H1 (cell line): Measurements from ENCODE around the gene SUDS3. TPM values are rescaled to one million over a fixed set of nuclear protein-coding genes. Genes with fewer than 3 reads are reported as not detected.

Experiments
- ASH2L ChIP-seq: fragments of 200-600, 300-600 bp; sonication (generic); IDR thresholded peaks from one replicate; pipeline ENCODE4 v1.7.1; 2017; ENCODE audit warnings: low read length
- ATF2 ChIP-seq: IDR thresholded peaks from 2 replicates; pipeline ENCODE4 v1.6.1; 2012; ENCODE audit warnings: low read length, inconsistent platforms
- BACH1 ChIP-seq: IDR thresholded peaks from 2 replicates; pipeline ENCODE4 v1.6.1; 2012; ENCODE audit warnings: low read length, improper control_type of control experiment
- CEBPB ChIP-seq: IDR thresholded peaks from 2 replicates; pipeline ENCODE4 v1.6.1; 2012; ENCODE audit warnings: low read depth, low read length
- CHD1 ChIP-seq: IDR thresholded peaks from 2 replicates; pipeline ENCODE4 v1.6.1; 2012; ENCODE audit warnings: low read depth, low read length, improper control_type of control experiment
- CHD2 ChIP-seq: IDR thresholded peaks from 2 replicates; pipeline ENCODE4 v1.6.1; 2012; ENCODE audit warnings: low read length, improper control_type of control experiment
- CTBP2 ChIP-seq: IDR thresholded peaks from 2 replicates; pipeline ENCODE4 v1.7.0; 2011; ENCODE audit warnings: borderline replicate concordance, mild to moderate bottlenecking, moderate library complexity, mixed read lengths, low read length; ENCODE audit not compliant: insufficient read depth, insufficient read length
- EZH2 ChIP-seq: fragments of 200-600 bp; sonication (generic); IDR thresholded peaks from 2 replicates; pipeline ENCODE4 v1.7.1; 2012; ENCODE audit warnings: low read depth, mild to moderate bottlenecking, moderate library complexity, low read length, inconsistent platforms; ENCODE audit not compliant: severe bottlenecking
- HDAC6 ChIP-seq: IDR thresholded peaks from one replicate; pipeline ENCODE4 v1.7.1; 2012; ENCODE audit warnings: low read depth, mild to moderate bottlenecking, inconsistent platforms, low read length, moderate library complexity
- KDM4A ChIP-seq: IDR thresholded peaks from one replicate; pipeline ENCODE4 v1.7.1; 2012; ENCODE audit warnings: low read depth, mild to moderate bottlenecking, moderate library complexity, low read length, inconsistent platforms; ENCODE audit not compliant: severe bottlenecking
- KDM5A ChIP-seq: fragments of 200-600 bp; IDR thresholded peaks from 2 replicates; pipeline ENCODE4 v1.7.1; 2012; ENCODE audit warnings: mild to moderate bottlenecking, low read length, inconsistent platforms, mixed read lengths
- MAFK ChIP-seq: IDR thresholded peaks from 2 replicates; pipeline ENCODE4 v1.6.1; 2012; ENCODE audit warnings: low read depth, mild to moderate bottlenecking, improper control_type of control experiment, low read length
- MAX ChIP-seq: IDR thresholded peaks from 2 replicates; pipeline ENCODE4 v1.6.1; 2012; ENCODE audit warnings: inconsistent platforms
- NRF1 ChIP-seq: IDR thresholded peaks from 2 replicates; pipeline ENCODE4 v1.6.1; 2011; ENCODE audit warnings: mild to moderate bottlenecking, low read depth, low read length, improper control_type of control experiment
- PHF8 ChIP-seq: fragments of 200-600 bp; sonication (generic); conservative IDR thresholded peaks from 2 replicates; pipeline ENCODE4 v1.7.1; 2012; ENCODE audit warnings: low read depth, mild to moderate bottlenecking, inconsistent platforms, low read length, moderate library complexity
- POLR2A ChIP-seq, 2 experiments: IDR thresholded peaks; 1 replicate in 1 of 2; 2 replicates in 1 of 2; pipeline ENCODE4 v1.6.1; 2011; ENCODE audit warnings: low read depth in 2 of 2, low read length in 2 of 2, mild to moderate bottlenecking in 2 of 2; ENCODE audit errors: control extremely low read depth in 1 of 2
- RXRA ChIP-seq: IDR thresholded peaks from 2 replicates; pipeline ENCODE4 v1.6.1; 2011; ENCODE audit warnings: low read depth, mild to moderate bottlenecking, low read length, moderate library complexity; ENCODE audit not compliant: insufficient read depth
- SAP30 ChIP-seq: fragments of 300-600 bp; sonication (generic); IDR thresholded peaks from 2 replicates; pipeline ENCODE4 v1.7.1; 2012; ENCODE audit warnings: low read length, moderate library complexity, mild to moderate bottlenecking, inconsistent platforms; ENCODE audit not compliant: insufficient read depth, insufficient replicate concordance
- SIRT6 ChIP-seq: IDR thresholded peaks from one replicate; pipeline ENCODE4 v1.7.1; 2012; ENCODE audit warnings: low read length, inconsistent platforms
- SIX5 ChIP-seq: IDR thresholded peaks from 2 replicates; pipeline ENCODE4 v1.6.1; 2011; ENCODE audit warnings: mild to moderate bottlenecking, low read depth, low read length
- SP1 ChIP-seq: IDR thresholded peaks from 2 replicates; pipeline ENCODE4 v1.6.1; 2011; ENCODE audit warnings: low read depth, low read length
- SP2 ChIP-seq: IDR thresholded peaks from 2 replicates; pipeline ENCODE4 v1.6.1; 2012; ENCODE audit warnings: mild to moderate bottlenecking, low read length, inconsistent platforms
- SUZ12 ChIP-seq: fragments of 200-600 bp; sonication (generic); IDR thresholded peaks from 2 replicates; pipeline ENCODE4 v1.6.1; 2012; ENCODE audit warnings: mild to moderate bottlenecking, inconsistent platforms, low read length, moderate library complexity, mixed read lengths
- polyA plus RNA-seq, 7 experiments: library from polyadenylated mRNA; depleted of rRNA in 3 of 7; stranded (reverse) in 5 of 7; unstranded in 2 of 7; fragments of >200 nt in 5 of 7; fragments of 200-250 nt in 2 of 7; gene quantifications; 1 replicate in 5 of 7; 2 replicates in 1 of 7; 4 replicates in 1 of 7; pipeline versions ENCODE4 v1.2.1 to v1.2.3, GENCODE V29; 2011 to 2013; ENCODE audit warnings: missing spikeins in 2 of 7, mixed read lengths in 2 of 7
- total RNA-seq: library from RNA; stranded (reverse); fragmentation: NEBNext Ultra II Directional; extraction: Animal tissue kit (Norgen Biotek cat#: 25700); gene quantifications from 2 replicates; pipeline ENCODE4 v1.2.1, GENCODE V29; 2021

The SUDS3 gene
- total and polyA plus RNA-seq, 2 of the 8 experiments (the other 6 are each of a cell fraction or from before 2014, with no cell fraction given) = 30.0 to 58.7 TPM

- TF ChIP-seq ATF2 (no peak), PHF8 (peak; percentile 84), CEBPB (no peak), RXRA (0 out of 2 replicates have a peak, but pooled peaks have one; percentile 87), SP2 (no peak), CHD1 (no peak), BACH1 (no peak), MAFK (no peak), EZH2 (no peak), CHD2 (0 out of 2 replicates have a peak, but pooled peaks have one; percentile 27), KDM4A (peak; percentile 64), CTBP2 (no peak), SUZ12 (no peak), SIRT6 (no peak), SAP30 (peak; percentile 33), NRF1 (no peak), SP1 (peak; percentile 59; the same call in 1 of the 2 replicates), POLR2A (IDR thresholded peaks at IDR 0.05; ENCODE audit: control extremely low read depth in 1 of 2, low read depth in 2 of 2, low read length in 2 of 2) (peak in 1 of 2 experiments; percentile 48; a peak in 1 of 3 replicates), KDM5A (no peak), HDAC6 (no peak), SIX5 (no peak), ASH2L (peak; percentile 98), MAX (no peak; the same call in 1 of the 2 replicates)
Measured at GRCh38 chr12:118376089-118377020, at the start of gene SUDS3 (continued).
